ENCODE results near the gene BRD1.
"Not testable (repeated sequence)": the region's sequence is repeated elsewhere in the genome, so short reads cannot be mapped to it uniquely, and the experiment has no call there.

BRD1 gene

DNA sequence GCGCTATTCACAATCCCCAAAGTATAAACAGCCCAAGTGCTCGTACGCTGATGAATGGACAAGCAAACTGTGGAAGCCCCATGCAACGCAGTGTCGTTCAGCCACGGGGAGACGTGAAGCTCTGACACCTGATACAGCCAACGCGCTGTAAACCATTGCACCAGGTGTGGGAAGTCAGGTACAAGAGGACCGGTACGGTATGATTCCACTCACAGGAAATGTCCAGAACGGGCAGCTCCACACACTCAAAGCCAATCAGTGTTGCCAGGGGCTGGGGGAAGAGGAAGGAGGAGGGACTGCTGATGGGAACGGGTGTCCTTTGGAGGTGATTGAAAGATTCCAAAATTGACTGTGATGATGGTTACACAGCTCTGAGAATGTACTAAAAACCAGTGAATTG, 64.5 kb downstream of the BRD1 start:
- no peak overlapping the region for H3K27ac ChIP-seq (ENCODE audit: low read depth, low read length)
- peaks cover 5% of the 10 kb centered on the region for H3K4me1 ChIP-seq (ENCODE audit: control insufficient read depth, low read length)
- no peaks in the 10 kb centered on the region for H4K20me1 ChIP-seq (ENCODE audit: control insufficient read depth, insufficient read depth, low read depth, low read length)
- H3K36me3 ChIP-seq (ENCODE audit: control insufficient read depth, low read length), result no peaks in the 10 kb centered on the region
- no peaks in the 10 kb centered on the region for H3F3A ChIP-seq (ENCODE audit: control insufficient read depth, insufficient read depth)
- TF ChIP-seq EZH2phosphoT487 (IDR thresholded peaks at IDR 0.05; ENCODE audit: borderline replicate concordance, low read length), result no peak
- TF ChIP-seq, protein P1, sequence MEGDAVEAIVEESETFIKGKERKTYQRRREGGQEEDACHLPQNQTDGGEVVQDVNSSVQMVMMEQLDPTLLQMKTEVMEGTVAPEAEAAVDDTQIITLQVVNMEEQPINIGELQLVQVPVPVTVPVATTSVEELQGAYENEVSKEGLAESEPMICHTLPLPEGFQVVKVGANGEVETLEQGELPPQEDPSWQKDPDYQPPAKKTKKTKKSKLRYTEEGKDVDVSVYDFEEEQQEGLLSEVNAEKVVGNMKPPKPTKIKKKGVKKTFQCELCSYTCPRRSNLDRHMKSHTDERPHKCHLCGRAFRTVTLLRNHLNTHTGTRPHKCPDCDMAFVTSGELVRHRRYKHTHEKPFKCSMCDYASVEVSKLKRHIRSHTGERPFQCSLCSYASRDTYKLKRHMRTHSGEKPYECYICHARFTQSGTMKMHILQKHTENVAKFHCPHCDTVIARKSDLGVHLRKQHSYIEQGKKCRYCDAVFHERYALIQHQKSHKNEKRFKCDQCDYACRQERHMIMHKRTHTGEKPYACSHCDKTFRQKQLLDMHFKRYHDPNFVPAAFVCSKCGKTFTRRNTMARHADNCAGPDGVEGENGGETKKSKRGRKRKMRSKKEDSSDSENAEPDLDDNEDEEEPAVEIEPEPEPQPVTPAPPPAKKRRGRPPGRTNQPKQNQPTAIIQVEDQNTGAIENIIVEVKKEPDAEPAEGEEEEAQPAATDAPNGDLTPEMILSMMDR (IDR thresholded peaks at IDR 0.05; ENCODE audit: low read depth, low read length, poor library complexity, severe bottlenecking), result no peak
- no peaks in the 10 kb centered on the region for H3K9me3 ChIP-seq (ENCODE audit: control insufficient read depth, insufficient read depth, low read length)
- no peaks in the 10 kb centered on the region for H3K27me3 ChIP-seq (ENCODE audit: control insufficient read depth, low read length)
- no peaks in the 10 kb centered on the region for H3K9me2 ChIP-seq (replicated peaks; ENCODE audit: control insufficient read depth, low read length)
- no peak overlapping the region for H3K4me2 ChIP-seq (ENCODE audit: low read length)
- no peak overlapping the region for H3K4me3 ChIP-seq (ENCODE audit: low read length)
- no peaks in the 10 kb centered on the region for H3K79me2 ChIP-seq (ENCODE audit: control insufficient read depth, low read length)

GRCh38 chr22:49762571-49762970, 65.1 kb downstream of the BRD1 start:
- not testable (repeated sequence) for H3F3A ChIP-seq (ENCODE audit: control insufficient read depth, insufficient read depth); H3K27ac ChIP-seq (ENCODE audit: low read depth, low read length); H3K4me1 ChIP-seq (ENCODE audit: control insufficient read depth, low read length); H3K4me3 ChIP-seq (ENCODE audit: low read length); H3K36me3 ChIP-seq (ENCODE audit: control insufficient read depth, low read length); H3K4me2 ChIP-seq (ENCODE audit: low read length); H4K20me1 ChIP-seq (ENCODE audit: control insufficient read depth, insufficient read depth, low read depth, low read length); H3K27me3 ChIP-seq (ENCODE audit: control insufficient read depth, low read length); H3K9me2 ChIP-seq (replicated peaks; ENCODE audit: control insufficient read depth, low read length); H3K79me2 ChIP-seq (ENCODE audit: control insufficient read depth, low read length); H3K9me3 ChIP-seq (ENCODE audit: control insufficient read depth, insufficient read depth, low read length)

GRCh38 chr22:49761836-49762235, 65.8 kb downstream of the BRD1 start:
- H3K4me2 ChIP-seq (ENCODE audit: low read length), result no peak overlapping the region
- no peaks in the 10 kb centered on the region for H3K36me3 ChIP-seq (ENCODE audit: control insufficient read depth, low read length)
- H3F3A ChIP-seq (ENCODE audit: control insufficient read depth, insufficient read depth), result no peaks in the 10 kb centered on the region
- H3K4me3 ChIP-seq (ENCODE audit: low read length), result no peak overlapping the region
- H3K27me3 ChIP-seq (ENCODE audit: control insufficient read depth, low read length), result no peaks in the 10 kb centered on the region
- TF ChIP-seq, protein P1 (IDR thresholded peaks at IDR 0.05; ENCODE audit: low read depth, low read length, poor library complexity, severe bottlenecking), result no peak
- no peak for TF ChIP-seq EZH2phosphoT487 (IDR thresholded peaks at IDR 0.05; ENCODE audit: borderline replicate concordance, low read length)
- no peaks in the 10 kb centered on the region for H3K9me2 ChIP-seq (replicated peaks; ENCODE audit: control insufficient read depth, low read length)
- no peaks in the 10 kb centered on the region for H3K9me3 ChIP-seq (ENCODE audit: control insufficient read depth, insufficient read depth, low read length)
- H3K27ac ChIP-seq (ENCODE audit: low read depth, low read length), result no peak overlapping the region
- H3K4me1 ChIP-seq (ENCODE audit: control insufficient read depth, low read length), result no peaks in the 10 kb centered on the region
- no peaks in the 10 kb centered on the region for H4K20me1 ChIP-seq (ENCODE audit: control insufficient read depth, insufficient read depth, low read depth, low read length)
- H3K79me2 ChIP-seq (ENCODE audit: control insufficient read depth, low read length), result no peaks in the 10 kb centered on the region

GRCh38 chr22:49760630-49761571, 66.8 kb downstream of the BRD1 start:
- H3K36me3 ChIP-seq (ENCODE audit: control insufficient read depth, low read length), result no peaks in the 10 kb centered on the region
- no peak overlapping the region for H3K4me3 ChIP-seq (ENCODE audit: low read length)
- H3K79me2 ChIP-seq (ENCODE audit: control insufficient read depth, low read length), result no peaks in the 10 kb centered on the region
- no peaks in the 10 kb centered on the region for H3K9me2 ChIP-seq (replicated peaks; ENCODE audit: control insufficient read depth, low read length)
- TF ChIP-seq, protein P1 (IDR thresholded peaks at IDR 0.05; ENCODE audit: low read depth, low read length, poor library complexity, severe bottlenecking), result no peak
- no peaks in the 10 kb centered on the region for H3K27me3 ChIP-seq (ENCODE audit: control insufficient read depth, low read length)
- H3K4me2 ChIP-seq (ENCODE audit: low read length), result no peak overlapping the region
- H3K4me1 ChIP-seq (ENCODE audit: control insufficient read depth, low read length), result no peaks in the 10 kb centered on the region
- no peaks in the 10 kb centered on the region for H3F3A ChIP-seq (ENCODE audit: control insufficient read depth, insufficient read depth)
- H4K20me1 ChIP-seq (ENCODE audit: control insufficient read depth, insufficient read depth, low read depth, low read length), result no peaks in the 10 kb centered on the region
- no peak overlapping the region for H3K27ac ChIP-seq (ENCODE audit: low read depth, low read length)
- H3K9me3 ChIP-seq (ENCODE audit: control insufficient read depth, insufficient read depth, low read length), result no peaks in the 10 kb centered on the region

Measured in DOHH2 (cell line).